Activated gamma-delta T cell treated with anti-CD3 and anti-CD28 coated beads, Interleukin-2, amount 50 U/mL, for 16 hours (primary cell): Measurements from ENCODE around the gene PLEKHA6.

Source experiments
- DNase-seq: peaks from one replicate; pipeline ENCODE4 v3.0.0-alpha.2; 2020; ENCODE audit warnings: low read depth

Gene PLEKHA6

GRCh38 chr1:204359474-204360255 lies at the start of gene PLEKHA6:
PLEKHA6 (minus strand) TSS chr1:204359929; CDS start chr1:204273727, 86,202 bp downstream.
- DNase-seq, result no peak

- DNase-seq, result no peak
These were observed 49.4 kb upstream of the PLEKHA6 start for GRCh38 chr1:204409123-204409522.

GRCh38 chr1:204408602-204409001 lies 48.9 kb upstream of the PLEKHA6 start:
- DNase-seq, result no peak

- DNase-seq, result no peak
These were observed 48.4 kb upstream of the PLEKHA6 start for GRCh38 chr1:204408074-204408507.

GRCh38 chr1:204407295-204407971 lies 47.7 kb upstream of the PLEKHA6 start:
- no peak for DNase-seq

- DNase-seq, result no peak
These were observed 46.9 kb upstream of the PLEKHA6 start for GRCh38 chr1:204406621-204407020.

- DNase-seq, result no peak
These were observed 46.3 kb upstream of the PLEKHA6 start for GRCh38 chr1:204405988-204406387.

- no peak for DNase-seq
These were observed 44.9 kb upstream of the PLEKHA6 start for GRCh38 chr1:204404629-204405028.

GRCh38 chr1:204402391-204402790 lies 42.7 kb upstream of the PLEKHA6 start:
- DNase-seq, result no peak

- no peak for DNase-seq
These were observed 42.0 kb upstream of the PLEKHA6 start for GRCh38 chr1:204401730-204402129.

- DNase-seq, result no peak
These were observed 41.3 kb upstream of the PLEKHA6 start for GRCh38 chr1:204400882-204401510.

- DNase-seq, result peak; percentile 36
These were observed 38.7 kb upstream of the PLEKHA6 start for GRCh38 chr1:204398197-204399125.

- no peak for DNase-seq
These were observed 36.4 kb upstream of the PLEKHA6 start for GRCh38 chr1:204396015-204396583.

GRCh38 chr1:204391629-204392028 lies 31.9 kb upstream of the PLEKHA6 start:
- DNase-seq, result no peak

GRCh38 chr1:204390751-204391466 lies 31.2 kb upstream of the PLEKHA6 start:
- no peak for DNase-seq

GRCh38 chr1:204385727-204386126 lies 26.0 kb upstream of the PLEKHA6 start:
- DNase-seq, result no peak

- no peak for DNase-seq
These were observed 25.1 kb upstream of the PLEKHA6 start for GRCh38 chr1:204384636-204385352.

GRCh38 chr1:204383163-204383904 lies 23.6 kb upstream of the PLEKHA6 start:
- DNase-seq, result no peak

GRCh38 chr1:204382714-204383083 lies 23.0 kb upstream of the PLEKHA6 start:
- no peak for DNase-seq
